ENCODE results near the gene NMRK2.
"Not testable (repeated sequence)": the region's sequence is repeated elsewhere in the genome, so short reads cannot be mapped to it uniquely, and the experiment has no call there.

Gene NMRK2

GRCh38 chr19:3932931-3933810 is at the start of gene NMRK2:
Gene NMRK2, plus strand, starts transcription at chr19:3933069. Its CDS starts 603 bp downstream, at chr19:3933672.
- DNase-seq = no peak

GRCh38 chr19:3890591-3890990 is 42.3 kb upstream of the NMRK2 start:
- DNase-seq = no peak

- no peak for DNase-seq
Observed at GRCh38 chr19:3893509-3894179, 39.2 kb upstream of the NMRK2 start.

- DNase-seq = not testable (repeated sequence)
Observed at GRCh38 chr19:3894959-3895358, 37.9 kb upstream of the NMRK2 start.

- DNase-seq = no peak
Observed at GRCh38 chr19:3895788-3896187, 37.1 kb upstream of the NMRK2 start.

GRCh38 chr19:3897936-3898335 is 34.9 kb upstream of the NMRK2 start:
- no peak for DNase-seq

GRCh38 chr19:3898426-3898825 is 34.4 kb upstream of the NMRK2 start:
- DNase-seq = no peak

GRCh38 chr19:3899531-3900294 is 33.2 kb upstream of the NMRK2 start:
- DNase-seq = no peak

GRCh38 chr19:3902317-3902973 is 30.4 kb upstream of the NMRK2 start:
- no peak for DNase-seq

- DNase-seq = no peak
Observed at GRCh38 chr19:3904233-3904632, 28.6 kb upstream of the NMRK2 start.

- DNase-seq = no peak
Observed at GRCh38 chr19:3907626-3908265, 25.1 kb upstream of the NMRK2 start.

- DNase-seq = no peak
Observed at GRCh38 chr19:3908266-3909054, 24.4 kb upstream of the NMRK2 start.

- DNase-seq = no peak
Observed at GRCh38 chr19:3910105-3910504, 22.8 kb upstream of the NMRK2 start.

GRCh38 chr19:3914199-3914598 is 18.7 kb upstream of the NMRK2 start:
- DNase-seq = no peak

GRCh38 chr19:3916033-3916432 is 16.8 kb upstream of the NMRK2 start:
- no peak for DNase-seq

GRCh38 chr19:3919793-3920192 is 13.1 kb upstream of the NMRK2 start:
- DNase-seq = no peak

- DNase-seq = no peak
Observed at GRCh38 chr19:3923096-3923758, 9.6 kb upstream of the NMRK2 start.

GRCh38 chr19:3923912-3924311 is 9.0 kb upstream of the NMRK2 start:
- DNase-seq = no peak

- no peak for DNase-seq
Observed at GRCh38 chr19:3931041-3931440, 1.8 kb upstream of the NMRK2 start.

GRCh38 chr19:3936506-3937442 is 3.9 kb downstream of the NMRK2 start:
- DNase-seq = no peak
